ENCODE data around the gene MRPL20.

Gene MRPL20

DNA sequence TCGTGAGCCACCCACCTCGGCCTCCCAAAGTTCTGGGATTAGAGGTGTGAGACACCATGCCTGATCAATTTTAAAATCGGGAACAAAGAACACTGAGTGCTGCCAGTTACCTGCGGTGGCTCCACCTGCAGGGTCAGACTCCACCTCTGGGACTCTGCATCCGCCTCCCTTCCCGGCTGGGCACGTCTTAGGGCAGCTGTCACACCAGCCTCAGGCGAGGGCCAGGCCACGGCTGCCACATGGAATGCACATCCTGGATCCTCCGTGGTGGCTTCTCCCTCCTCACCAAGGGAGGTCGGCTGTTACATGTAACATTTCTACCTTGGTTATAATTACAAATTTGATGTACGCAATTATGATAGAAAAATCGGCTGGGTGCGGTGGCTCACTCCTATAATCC, 42.8 kb downstream of the MRPL20 start:
- DNase-seq (ENCODE audit: low read depth, low spot score) = no peak

DNA sequence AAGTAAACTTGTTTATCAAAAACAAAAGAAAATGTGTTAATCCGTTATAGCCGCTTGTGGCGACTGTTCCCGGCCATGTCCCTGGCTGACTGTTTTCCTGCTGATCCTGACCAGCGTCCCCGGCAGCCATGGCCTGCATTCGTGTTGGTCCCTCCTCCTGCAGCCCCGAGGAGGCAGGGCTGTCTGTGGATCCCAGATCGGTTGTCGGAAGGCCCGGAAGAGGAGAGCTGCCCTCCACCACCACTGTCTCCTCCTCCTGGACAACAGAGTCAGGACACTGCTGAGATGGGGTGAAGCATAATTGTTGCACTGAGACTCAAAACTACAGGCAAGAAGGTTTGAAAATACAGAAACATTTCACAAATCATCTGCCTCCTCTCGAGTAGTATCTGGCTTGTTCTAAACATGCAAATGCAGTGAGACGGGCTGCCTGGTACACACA, 45.1 kb downstream of the MRPL20 start:
- DNase-seq (ENCODE audit: low read depth, low spot score) = peak; percentile 85

DNA sequence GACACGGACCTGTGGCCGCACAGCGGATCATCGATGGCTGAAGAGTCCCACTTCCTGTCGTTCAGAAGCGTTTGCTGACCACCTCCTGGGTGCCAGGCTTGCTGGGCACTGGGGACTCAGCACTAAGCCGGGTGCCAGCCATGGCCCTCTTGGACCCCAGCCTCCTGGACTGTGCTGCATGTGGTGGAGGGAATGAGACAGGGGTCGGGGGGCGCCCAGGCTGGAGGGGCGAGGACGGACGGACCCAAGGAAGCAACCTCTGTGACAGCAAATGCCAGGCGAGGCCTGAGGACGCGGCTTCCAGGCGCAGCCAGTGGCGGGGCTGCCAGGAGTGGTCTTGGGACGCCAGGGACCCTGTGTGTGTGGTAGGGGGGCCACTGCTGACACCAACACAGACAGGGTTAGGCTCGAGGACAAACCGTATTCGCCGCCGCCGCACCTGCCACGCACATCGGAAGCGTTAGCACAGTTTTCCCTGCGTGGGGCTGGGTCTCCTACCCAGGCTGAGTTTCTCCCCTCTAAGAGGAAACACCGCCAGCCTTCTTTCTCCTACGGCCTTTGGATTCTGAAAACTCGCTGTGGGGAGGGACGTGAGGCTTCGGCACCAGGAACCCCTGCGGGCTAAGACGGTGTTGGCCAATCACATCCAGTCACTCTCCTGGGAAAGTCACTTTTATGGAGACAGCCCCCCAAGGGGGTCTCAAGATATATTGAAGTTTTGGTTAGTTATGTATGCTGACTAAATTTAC, 45.7 kb downstream of the MRPL20 start:
- no peak for DNase-seq (ENCODE audit: low read depth, low spot score)

DNA sequence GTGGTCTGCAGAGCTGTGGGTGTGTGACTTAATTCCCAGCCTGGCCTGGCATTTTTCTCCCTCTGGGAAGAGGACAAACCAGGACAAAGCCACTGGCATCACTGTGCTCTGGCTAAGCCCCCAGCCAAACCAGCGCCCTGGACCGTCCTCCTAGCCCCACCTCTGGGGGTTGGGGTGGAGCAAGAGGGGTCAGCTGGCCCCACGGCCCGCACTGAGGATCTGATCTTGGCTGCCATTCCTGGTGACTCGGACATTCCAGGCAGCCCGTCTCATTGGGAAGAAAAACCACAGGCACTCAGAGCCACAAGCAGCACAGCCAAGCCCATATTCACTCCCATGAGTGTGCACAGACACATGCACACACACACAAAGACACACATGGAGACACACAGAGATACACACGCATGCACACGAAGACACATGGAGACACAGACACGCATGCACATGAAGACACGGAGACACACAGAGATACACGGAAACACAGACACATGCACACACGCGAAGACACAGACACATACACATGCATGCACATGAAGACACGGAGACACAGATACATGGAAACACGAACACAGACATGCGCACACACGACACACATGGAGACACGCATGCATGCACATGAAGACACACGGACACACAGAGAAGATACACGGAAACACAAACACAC, 46.5 kb downstream of the MRPL20 start:
- peak; percentile 98 for DNase-seq (ENCODE audit: low read depth, low spot score)

DNA sequence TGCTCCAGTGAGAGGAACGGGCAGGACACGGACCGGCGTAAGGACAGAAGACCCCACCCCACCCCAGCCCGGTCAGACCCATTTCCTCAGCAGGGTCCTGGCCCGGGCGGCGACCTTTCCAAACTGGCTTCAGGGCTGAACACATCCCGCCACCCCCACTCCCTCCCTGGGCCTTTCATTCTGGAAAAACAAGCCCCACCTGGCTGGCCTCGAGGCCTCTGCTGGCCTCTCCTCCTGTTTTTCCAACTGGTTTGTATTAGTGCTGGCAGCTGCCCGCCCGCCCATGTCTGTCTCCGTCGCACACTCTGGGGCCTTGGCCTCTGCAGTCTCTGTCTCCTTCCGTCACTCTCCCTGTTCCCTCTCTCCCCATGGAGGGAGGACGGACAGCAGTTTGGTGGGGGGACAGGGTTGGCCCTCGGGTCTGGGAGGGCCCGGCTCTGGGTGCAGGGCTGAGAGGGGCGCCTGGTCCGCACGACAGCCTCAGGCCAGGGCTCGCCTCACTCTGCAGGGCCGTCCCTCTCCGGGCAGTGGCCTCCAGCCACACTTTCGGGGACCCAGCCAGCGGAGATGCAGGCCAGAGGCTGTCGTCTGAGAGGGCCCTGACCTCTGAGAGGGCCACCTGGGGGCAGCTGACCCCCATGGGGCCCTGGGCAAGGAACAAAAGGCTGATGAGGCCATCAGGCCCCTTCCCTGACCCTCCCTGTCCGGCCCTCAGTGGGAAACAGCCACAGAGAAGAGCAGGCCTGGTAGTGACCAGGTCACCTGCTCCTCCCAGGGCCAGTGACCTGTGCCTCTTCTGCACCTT, 47.2 kb downstream of the MRPL20 start:
- peak; percentile 85 for DNase-seq (ENCODE audit: low read depth, low spot score)

DNA sequence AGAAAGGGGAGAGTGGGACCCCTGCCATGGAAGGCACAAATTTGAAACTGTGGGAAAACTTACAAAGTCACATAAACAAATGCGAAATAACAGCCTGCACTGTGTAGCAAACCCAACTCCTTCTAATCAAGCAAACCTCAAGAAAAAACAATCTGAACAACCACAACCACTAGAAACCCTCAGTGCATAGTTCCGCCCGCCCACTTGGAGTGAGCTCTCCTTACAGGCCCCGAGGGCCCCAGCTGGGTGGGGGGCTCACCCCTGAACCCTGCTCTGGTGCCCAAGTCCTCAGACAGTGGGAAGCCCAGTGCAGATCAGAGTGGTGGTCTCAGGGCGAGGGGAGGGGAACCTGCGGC, 47.8 kb downstream of the MRPL20 start:
- DNase-seq (ENCODE audit: low read depth, low spot score) = peak; percentile 87

DNA sequence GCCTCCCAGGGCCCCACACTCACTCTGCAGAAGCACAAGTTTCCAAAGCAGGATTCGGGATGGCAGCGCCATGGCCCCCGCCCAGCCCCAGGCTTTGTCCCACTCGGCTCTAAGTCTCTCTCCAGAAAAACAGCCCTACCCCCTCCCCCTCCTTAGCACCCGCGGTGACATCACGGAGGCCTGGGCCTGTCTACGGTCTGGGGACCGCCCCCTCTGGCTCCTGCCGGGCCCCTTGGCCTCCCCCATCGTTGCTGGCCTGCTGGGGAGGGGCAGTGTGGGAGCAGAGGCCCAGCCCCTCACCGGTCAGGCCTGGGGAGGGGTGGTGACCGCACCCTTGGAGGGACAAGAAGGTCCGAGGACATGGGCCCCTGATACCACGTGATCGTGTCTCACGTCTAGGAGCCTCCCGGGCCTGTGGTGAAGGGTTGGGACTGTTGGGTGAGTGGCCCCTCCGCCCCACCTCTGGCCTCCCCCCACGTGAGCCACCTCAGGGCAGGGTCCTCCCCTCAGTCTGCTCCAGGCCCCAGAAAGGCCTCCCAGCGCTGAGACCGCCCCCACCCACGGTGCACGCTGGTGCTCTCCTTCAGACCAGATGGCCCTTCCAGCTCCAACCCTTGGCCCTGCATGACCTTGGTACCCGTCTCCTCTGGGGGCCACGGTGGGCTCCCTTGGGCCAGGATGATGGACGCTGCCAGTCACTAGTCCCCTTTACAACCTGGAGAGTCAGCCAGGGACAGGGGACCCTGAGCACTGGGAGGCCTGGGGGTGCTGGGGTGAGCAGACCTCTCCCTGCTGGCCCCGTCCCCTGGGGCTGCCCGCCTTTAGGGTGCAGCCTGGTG, 48.4 kb downstream of the MRPL20 start, which contains the start of gene MXRA8:
Gene MXRA8 (minus strand): TSS at position 123 of the 839 bp plus-strand sequence. CDS start 51 bp downstream, at position 72.
- peak; percentile 95 for DNase-seq (ENCODE audit: low read depth, low spot score)

DNA sequence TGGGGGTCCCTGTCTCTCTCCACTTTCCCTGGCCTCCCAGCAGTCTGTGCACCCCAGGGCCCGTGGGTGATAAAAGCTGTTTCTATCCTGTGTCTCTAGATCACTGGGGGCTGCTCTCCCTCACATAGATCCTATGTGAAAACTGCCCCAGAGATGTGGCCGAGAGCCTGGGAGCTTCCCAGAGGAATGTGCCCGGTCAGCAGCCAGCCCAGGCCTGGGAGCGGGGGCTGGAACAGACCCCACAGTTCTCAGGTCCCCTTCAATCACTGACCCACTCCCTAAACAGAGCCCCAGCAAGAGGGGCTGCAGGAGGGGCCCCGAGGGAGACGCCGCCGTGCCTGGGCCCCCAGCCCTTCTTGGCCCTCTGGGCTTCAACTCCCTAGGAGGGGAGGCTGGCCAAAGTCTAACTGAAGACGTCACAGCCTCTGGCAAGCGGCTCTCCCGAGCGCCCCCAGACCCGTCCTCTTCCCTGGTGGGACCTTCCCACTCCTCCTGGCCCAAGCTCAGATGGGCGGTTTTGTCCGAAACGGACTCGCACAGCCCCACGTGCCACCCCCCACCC, 49.1 kb downstream of the MRPL20 start:
- DNase-seq (ENCODE audit: low read depth, low spot score) = peak; percentile 65

DNA sequence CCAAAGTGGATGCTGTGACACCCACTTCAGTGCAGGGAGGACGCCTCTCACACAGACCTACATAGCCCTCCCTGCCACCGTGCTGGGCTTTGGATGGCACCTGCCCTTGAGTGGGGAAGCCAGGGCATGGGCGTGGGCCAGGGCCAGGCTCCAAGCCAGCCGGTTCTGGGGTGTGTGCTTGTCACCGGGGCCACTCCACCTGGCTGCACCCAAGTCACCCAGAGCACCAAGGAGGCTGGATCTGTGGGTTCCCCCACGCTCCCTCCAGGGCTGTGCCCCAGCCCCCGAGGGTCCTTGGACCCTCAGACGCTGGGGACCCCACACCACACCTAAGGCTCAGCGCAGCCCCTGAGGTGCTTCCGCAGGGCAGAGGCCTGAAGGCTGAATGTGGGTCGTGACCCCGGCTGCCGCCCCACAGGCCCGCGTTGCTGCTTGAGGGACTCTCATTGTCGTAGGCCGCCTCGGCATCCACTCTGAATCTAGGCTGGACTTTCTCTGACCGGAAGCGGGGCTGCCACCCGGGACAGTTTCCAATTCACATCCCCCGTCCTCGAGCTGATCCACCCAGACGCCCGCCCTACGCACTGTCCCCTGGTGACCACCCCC, 50.2 kb downstream of the MRPL20 start:
- DNase-seq (ENCODE audit: low read depth, low spot score) = peak; percentile 52

DNA sequence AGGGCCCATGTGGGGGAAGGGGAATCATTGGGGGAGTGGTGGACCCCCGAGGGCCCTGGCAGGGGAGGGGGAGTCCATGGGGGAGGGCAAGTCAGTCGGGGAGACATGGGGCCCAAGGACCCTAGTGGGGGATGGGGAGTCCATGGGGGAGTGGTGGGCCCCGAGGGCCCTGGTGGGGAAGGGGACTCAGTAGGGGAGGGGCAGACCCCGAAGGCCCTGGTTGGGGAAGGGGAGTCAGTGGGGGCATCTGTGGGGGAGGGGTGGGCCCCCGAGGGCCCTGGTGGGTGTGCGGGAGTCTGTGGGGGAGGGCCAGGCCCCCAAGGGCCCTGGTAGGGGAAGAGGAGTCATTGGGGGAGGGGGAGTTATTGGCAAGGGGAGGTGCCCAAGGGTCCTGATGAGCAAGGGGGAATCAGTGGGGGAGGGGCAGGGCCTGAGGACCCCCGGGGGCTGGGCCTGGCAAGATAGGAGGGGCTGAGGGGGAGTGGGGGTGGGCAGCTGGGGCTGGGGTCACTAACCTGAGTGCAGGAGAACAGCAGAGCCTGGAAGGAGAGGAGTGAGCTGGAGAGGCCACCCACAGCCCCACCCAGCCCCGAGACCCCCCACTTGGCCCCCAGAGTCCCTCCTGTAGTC, 50.8 kb downstream of the MRPL20 start:
- no peak for DNase-seq (ENCODE audit: low read depth, low spot score)

DNA sequence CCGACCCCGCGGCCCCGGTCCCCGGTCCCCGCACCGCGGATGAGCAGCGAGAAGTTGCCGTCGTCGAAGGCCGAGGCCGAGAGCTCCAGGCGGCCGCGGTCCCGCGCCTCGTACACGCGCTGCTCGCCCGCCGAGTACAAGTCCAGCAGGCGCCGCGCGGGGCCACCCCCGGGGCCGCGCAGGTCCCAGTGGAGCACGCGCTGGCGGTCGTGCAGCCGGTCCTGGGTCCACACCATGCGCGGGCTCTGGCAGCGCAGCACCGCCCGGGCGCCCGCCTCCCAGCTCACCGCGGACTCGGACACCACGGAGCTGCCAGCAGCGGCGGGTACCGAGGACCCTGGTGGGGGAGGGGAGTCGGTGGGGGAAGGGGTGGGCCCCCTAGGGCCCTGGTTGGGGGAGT, 51.7 kb downstream of the MRPL20 start:
- peak; percentile 69 for DNase-seq (ENCODE audit: low read depth, low spot score)

DNA sequence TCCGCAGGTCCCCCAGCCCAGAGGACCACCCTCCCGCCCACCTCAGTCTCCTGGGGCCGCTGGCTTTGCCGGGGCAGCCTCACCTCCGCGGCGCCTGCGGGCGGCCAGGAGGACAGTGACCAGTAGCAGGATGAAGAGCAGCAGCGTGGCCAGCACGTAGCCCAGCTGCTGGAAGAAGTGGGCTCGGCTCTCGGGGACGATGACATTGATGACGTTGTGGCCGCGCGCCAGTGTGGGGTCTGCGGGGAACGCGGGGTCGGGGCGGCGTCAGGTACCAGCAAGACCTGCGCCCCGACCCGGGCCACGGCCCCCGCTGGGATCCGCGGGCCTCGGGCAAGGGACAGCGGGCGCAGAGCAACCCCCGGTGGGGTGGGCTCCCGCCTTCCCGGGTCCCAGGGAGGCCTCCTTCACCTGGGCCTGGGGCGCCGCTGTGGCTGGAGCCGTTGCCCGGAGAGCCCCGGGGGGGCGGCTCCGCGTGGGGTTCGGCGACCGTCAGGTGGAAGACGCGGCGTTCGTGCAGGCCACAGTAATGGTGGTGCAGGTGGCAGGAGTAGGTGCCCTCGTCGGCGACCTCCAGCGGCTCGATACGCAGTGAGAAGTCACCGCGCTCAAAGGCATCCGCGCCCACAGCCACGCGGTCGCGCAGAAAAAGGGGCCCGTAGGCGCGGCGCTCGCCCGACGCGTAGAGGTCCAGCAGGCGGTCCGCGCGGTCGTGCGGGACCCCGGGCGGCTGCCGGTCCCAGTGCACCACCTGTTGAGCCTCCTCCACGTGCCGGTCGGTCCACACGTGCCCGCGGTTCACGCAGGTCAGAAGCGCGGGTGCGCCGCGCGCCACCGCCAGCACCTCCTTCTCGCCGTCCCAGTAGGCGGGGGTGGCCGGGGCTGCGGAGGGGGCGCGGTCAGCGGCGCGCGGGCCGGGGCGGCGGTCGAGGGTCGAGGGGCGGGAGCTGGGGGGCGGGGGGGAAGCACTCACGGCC, 52.5 kb downstream of the MRPL20 start:
- DNase-seq (ENCODE audit: low read depth, low spot score) = no peak

DNA sequence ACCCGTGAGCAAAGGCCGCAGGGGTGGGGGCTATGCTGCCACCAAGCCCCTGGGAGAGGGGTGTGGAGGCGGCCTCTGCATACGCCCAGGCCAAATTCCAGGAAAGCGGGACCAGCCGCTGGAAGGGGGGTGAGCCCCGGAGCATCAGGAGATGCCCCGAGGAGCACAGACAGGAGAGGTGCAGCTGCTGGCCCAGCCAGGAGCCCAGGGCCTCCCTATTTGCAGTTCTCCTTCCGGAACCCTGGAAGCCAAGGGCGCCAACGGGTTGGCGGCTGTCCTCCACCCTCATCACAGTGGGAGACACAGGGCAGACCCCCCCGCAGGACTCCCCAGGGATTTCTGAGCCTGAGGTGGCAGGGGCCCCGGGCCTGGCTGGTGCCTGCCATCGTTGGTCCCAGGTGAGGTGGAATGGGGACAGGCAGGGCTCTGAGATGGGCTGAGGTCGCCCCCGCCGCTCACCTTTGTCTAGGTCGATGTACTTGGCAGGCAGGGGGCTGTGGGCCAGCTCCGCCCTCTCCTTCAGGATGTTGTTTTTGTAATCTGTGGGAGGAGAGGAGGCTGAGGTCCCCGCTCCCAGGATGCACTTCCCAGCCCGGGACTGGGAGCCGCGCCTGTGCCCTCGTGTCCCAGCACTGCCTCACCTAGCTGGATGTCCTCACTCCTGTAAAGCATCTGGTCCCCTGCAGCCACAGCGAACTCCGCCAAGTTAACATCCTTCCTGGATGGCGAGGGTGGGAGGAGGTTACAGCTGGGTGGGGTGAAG, 53.5 kb downstream of the MRPL20 start:
- no peak for DNase-seq (ENCODE audit: low read depth, low spot score)

DNA sequence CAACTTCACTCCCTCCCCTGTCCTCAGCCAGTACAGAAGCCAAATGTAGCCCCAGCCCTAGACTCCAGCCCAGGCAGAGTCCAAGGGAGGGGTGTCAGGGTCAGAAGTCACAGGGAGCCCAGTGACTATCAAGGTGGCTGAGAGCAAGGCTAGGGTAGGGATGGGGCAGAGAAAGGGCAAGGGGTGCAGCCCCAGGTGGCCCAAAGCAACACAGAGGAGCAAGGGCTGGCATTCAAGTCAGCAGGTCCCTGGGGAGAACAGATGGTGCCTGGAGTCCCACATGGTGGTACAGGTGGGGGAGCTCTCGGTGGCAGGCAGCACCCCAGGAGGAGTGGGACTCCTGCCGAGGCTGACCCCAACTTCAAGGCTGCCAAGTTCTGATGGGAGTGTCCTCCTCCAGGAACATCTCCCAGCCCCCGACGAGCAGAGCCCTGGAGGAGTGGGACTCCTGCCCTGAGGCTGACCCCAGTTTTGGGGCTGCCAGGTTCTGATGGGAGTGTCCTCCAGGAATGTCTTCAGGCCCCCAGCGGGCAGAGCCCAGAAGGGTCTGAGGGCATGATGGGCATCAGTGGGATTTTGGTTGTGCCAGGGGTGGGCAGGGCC, 54.2 kb downstream of the MRPL20 start:
- no peak for DNase-seq (ENCODE audit: low read depth, low spot score)

Measured in astrocyte of the hippocampus (primary cell).